ENCODE measurements around the gene MTRF1.
A peak's percentile ranks its signal among the peaks of the same experiment; 100 is the strongest.
"Not testable (repeated sequence)": the region's sequence is repeated elsewhere in the genome, so short reads cannot be mapped to it uniquely, and the experiment has no call there.

The MTRF1 gene

GRCh38 chr13:41279156-41279555 lies 15.8 kb upstream of the MTRF1 start:
- not testable (repeated sequence) for DNase-seq

DNA sequence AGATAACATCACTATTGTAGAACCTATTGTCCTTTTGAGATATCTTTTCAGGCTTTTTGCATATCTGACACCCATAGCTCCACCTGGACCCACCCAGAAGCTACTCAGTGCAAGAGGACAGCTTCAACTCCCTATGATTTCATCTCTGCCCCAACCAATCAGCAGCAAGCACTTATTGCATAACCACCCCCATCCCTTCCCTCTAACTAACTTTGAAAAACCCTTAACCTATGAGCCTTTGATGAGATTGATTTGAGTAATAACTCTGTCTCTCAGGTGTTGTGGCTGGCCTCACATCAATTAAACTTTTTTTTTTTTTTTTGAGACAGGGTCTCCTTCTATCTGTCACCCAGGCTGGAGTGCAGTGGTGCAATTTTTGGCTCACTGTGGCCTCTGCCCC lies 13.4 kb upstream of the MTRF1 start:
- DNase-seq, result no peak

- no peak for DNase-seq
Observed at GRCh38 chr13:41274881-41275280, 11.5 kb upstream of the MTRF1 start.

GRCh38 chr13:41273831-41274441 lies 10.6 kb upstream of the MTRF1 start:
- no peak for DNase-seq

- peak; percentile 21 for DNase-seq
Observed at GRCh38 chr13:41271456-41272285, 8.3 kb upstream of the MTRF1 start.

DNA sequence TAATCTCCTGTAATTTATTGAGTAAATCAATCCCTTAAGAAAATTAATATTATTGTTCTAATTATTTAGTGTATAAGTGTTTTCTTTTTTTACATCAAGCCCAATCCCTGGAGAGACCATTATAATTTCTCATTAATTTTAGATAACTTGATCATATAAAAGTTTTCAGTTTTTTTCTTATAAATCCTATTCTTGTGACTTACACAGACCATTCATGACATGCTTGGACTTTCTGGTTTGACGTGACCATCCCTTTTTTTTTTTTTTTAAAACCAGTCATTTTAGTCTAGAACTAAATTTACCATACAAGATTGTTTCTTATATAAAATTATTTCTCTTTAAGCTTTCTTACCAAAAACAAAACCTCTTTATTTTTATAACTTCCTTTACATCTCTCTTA lies 5.4 kb upstream of the MTRF1 start:
- no peak for DNase-seq

- DNase-seq, result no peak
Observed at GRCh38 chr13:41267106-41267505, 3.7 kb upstream of the MTRF1 start.

GRCh38 chr13:41259875-41260501 lies 3.4 kb downstream of the MTRF1 start:
- DNase-seq, result no peak

DNA sequence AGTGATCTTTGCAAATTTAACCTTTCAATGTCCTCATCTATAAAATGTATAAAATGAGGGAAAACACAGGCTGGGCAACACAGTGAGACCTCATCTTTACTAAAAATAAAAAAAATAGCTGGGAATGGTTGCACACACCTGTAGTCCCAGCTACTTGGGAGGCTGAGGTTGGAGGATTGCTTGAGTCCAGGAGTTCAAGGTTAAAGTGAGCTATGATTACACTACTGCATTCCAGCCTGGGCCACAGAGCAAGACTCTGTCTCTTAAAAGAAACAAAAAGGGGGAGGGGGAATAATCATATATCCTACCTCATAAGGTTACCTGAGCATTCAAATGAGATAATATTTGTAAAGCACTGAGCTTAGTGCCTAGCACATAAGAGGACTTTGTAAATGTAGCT lies 5.8 kb downstream of the MTRF1 start:
- DNase-seq, result no peak

DNA sequence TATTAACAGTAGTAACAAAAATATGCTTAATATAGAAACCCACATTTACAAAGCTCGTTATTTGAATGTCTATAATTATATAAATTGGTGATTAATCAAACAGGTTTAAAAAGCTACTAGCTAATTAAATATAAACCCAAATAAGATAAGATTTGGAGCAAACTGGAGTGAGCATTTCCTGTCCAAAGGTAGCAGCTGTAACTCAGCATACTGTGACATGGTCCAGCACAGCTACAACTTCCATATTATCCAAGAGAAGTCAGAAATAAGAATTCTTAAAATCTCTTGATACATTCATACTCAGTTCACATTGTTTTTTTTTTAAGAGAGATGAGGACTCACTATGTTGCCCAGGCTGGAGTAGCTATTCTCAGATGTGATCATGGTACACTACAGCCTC lies 8.5 kb downstream of the MTRF1 start:
- DNase-seq, result no peak

DNA sequence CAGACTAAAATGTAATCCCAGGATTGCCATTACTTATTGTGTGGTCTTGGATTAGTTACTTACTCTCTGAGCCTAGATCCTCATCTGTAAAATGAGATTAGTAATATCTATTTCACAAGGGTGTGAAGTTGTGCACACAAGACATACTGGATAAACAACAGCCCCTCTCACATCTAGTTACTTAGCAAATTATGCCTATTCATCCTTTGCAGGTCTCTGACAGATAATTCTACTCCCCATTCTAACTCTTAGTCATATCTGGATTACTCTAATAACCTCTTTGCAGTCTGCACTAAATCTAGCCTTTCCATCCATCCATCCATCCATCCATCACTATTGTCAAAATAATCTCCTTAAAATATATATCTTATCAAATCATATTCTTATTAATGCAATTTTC lies 12.4 kb downstream of the MTRF1 start:
- no peak for DNase-seq

DNA sequence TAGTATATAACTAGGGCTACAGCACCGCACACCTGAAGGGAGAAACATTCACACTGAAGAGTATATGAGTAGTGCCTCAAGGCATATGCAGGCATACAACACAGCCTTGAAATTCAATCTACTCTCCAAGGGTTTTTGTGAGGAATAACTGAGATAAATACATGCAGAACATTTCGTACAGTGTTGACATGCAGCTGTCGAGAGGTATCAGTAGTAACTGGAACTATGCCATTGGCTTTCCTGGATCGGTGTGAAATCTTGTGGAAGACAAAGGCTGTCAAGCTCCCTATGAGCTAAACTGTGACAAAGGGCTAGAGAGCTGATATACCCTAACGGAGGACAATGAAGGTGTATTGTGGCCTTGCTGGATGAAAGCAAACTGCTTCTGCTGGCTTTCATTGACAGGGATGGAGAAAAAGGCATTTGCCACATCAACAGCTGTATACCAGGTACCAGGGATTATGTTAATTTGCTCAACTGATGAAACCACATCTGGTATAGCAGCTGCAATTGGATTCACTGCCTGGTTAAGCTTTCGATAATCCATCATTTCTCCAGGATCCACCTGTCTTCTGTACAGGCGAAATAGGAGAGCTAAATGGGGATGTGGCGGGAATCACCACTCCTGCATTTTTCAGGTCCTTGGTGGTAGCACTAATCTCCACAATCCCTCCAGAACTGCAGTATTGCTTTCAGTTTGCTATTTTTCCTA lies 16.3 kb downstream of the MTRF1 start:
- DNase-seq, result no peak

DNA sequence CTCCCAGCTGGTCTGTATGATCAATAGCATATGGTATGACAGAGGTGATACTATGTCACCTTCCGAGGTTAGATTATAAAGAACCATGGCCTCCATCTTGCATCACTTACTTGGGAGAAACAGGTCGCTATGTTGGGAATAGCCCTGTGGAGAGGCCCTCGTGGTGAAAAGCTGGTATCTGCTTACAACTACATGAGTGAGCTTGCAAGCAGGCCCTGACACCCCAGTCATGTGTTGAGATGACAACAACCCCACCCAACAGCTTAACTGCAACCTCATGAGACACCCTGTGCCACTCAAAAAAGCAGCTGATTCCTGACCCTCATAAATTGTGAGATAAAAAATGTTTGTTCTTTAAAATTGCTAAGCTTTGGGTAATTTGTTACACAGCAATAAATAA lies 18.8 kb downstream of the MTRF1 start:
- DNase-seq, result no peak

- no peak for DNase-seq
Observed at GRCh38 chr13:41241626-41242025, 21.8 kb downstream of the MTRF1 start.

DNA sequence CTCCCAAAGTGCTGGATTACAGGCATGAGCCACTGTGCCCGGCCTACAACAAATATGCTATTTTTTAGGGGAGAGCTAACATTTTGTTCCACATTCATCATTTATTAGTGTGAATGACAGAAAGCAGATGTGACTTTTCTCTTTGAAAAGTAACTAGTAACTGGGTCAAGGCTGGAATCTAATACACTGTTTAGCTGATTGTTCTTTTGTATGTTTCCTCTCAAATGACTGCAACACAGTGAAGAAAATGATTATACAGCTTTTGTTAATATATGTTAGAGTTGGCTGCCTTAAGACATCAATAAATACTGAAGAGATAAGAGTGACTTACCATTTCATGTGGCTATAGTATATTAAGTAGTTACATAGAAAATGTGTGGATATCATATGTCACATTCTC lies 27.0 kb downstream of the MTRF1 start:
- no peak for DNase-seq

DNA sequence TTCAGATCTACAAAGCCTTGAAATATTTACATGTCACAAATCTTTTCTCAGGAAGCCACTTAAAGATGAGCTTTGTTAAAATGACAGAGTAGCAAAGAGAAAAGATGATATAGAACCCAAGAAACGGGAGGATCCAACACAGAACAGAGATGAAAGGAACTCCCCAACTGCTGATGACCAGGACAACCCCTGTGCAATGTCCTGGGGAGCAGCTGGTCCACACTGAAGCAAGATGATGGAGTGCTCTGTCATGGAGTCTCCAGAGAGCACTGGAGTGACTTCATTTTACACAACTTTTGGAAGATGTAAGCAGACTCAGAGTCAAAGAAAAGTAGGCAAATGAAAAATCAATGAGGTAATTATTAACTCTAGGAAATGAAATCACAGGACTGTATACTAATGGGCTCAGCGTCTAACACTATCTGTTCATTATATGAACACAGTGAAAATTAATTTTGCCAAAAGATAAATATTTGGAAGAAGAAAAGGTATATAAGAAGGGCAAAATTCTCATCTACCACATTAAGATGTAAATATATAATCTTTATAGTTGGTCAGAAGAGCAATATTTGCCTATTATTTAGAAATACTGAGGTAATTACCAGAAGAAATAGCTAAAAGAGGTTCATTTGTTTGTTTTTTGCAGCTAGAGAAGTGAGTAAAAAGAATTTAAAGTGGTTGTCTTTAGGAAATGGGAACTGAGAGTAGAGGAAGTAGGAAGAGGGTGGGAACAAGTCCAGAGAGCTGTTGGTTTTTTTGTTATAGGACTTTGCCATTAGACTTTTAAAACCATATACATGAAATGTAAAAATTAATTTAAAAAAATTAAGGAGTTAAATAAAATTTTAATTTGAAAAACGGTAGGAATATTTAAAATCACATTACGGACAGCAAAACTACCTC lies 30.5 kb downstream of the MTRF1 start:
- DNase-seq, result no peak

DNA sequence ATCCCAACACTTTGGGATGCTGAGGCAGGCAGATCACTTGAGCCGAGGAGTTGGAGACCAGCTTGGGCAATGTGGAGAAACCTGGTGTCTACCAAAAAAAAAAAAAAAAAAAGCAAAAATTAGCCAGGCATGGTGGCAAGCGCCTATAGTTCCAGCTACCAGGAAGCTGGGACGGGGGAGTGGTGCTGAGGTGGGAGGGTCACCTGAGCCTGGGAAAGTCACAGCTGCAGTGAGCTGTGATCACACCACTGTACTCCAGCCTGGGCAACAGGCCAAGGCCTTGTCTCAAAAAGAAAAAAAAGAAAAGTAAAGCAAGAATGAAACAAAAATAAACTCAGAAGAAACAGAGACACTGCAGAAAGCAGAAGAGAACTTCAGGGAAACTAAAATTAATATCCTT lies 31.6 kb downstream of the MTRF1 start:
- peak; percentile 21 for DNase-seq

DNA sequence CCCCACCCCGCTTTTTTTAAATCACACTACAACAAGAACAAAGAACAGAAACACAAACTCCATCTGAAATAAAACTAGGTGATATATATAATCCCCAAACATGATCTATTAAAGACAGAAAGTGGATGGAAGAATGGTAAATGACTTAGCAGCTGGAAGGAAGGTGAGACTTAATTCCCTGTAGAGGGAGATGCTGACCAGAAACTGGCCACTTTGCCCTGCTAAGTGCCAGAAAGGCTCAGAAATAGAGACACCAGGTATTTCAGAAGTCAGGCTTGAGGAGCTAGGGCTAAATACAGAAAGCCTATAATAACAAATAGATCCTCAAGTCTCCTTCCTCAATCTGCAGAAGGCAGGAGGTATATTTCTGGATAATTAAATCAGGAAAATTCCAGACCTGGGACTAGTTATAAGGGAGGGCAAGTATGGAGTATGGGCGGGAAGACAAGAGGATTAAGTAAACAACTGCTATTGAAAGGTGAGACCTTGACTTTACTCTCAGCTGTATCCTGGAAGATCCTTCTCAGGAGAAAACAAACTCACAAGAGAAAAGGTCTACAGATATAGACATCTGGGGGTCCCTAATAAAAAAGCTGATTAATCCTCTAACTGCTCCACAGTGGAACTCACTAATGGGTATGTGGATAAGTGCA lies 32.2 kb downstream of the MTRF1 start:
- DNase-seq, result no peak

GRCh38 chr13:41229356-41229755 lies 34.0 kb downstream of the MTRF1 start:
- DNase-seq, result no peak

DNA sequence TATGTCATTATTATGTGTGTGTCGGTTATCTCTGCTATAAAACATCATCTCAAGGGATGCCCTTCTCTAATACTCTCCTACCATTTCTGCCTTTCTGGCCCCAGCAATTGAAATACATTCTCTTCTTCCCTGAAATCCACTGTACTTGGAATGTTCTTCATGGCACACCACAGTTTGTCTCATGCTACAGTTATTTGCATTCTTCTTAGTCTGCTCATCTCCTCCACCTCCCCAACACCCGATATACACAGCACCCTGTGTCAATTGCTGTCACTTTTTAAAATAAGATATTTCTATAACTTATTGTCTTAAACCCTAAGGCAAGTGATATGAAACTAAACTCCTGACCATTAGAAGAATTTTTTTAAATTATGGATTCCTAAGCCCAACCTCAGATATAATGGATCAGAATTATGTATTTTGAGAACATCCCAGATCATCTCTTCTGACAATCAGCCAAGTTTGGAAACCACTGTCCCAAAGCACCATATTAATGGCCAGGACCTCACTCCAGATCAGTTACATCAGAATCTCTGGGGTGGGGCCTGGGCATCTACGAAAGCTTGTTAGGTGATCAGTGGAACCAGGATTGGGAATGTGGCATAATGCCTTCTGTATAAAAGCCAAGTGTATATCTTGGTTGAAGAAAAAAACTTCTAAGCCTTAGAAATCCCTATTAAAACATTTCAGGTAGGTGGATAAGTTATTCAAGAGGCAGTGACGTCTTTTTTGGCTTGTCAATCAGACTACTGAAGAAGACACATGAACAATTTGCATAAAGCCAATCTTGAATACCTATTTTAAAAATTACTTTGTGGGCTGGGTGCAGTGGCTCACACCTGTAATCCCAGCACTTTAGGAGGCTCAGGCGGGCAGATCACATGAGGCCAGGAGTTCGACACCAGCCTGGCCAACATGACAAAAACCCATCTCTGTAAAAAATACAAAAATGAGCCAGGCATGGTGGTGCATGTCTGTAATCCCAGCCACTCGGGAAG lies 39.0 kb downstream of the MTRF1 start:
- DNase-seq, result no peak
